Measurements from ENCODE around the gene DDX6. TPM values are rescaled to one million over a fixed set of nuclear protein-coding genes. Genes with fewer than 3 reads are reported as not detected.
A peak's percentile ranks its signal among the peaks of the same experiment; 100 is the strongest.
"Not testable (repeated sequence)": the region's sequence is repeated elsewhere in the genome, so short reads cannot be mapped to it uniquely, and the experiment has no call there.

Gene DDX6
- total RNA-seq, 2 donors from 2014 or later, result 104 to 117 TPM

DNA sequence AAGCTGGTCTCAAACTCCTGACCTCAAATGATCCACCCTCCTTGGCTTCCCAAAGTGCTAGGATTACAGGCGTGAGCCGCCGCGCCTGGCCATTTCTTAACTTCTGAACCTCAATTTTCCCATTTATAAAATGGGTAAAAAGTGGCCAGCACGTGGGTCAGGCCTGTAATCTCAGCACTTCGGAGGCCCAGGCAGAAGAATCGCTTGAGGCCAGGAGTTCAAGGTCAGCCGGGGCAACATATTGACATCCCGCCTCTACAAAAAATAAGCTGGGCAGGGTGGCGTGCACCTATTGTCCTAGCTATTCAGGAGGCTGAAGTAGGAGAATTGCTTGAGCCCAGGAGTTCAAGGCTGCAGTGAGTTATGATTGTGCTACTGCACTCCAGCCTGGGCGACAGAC lies 6.5 kb upstream of the DDX6 start:
- intact Hi-C loops (cut with DNase I), result no loop called here

GRCh38 chr11:118792570-118793124 lies 1.7 kb upstream of the DDX6 start:
- peak; percentile 82 for DNase-seq (ENCODE audit: low spot score)
- intact Hi-C loops (cut with DNase I), result no loop called here

More for the DNA sequence above, 6.5 kb upstream of the DDX6 start:
- no peak for DNase-seq (ENCODE audit: low spot score)

DNA sequence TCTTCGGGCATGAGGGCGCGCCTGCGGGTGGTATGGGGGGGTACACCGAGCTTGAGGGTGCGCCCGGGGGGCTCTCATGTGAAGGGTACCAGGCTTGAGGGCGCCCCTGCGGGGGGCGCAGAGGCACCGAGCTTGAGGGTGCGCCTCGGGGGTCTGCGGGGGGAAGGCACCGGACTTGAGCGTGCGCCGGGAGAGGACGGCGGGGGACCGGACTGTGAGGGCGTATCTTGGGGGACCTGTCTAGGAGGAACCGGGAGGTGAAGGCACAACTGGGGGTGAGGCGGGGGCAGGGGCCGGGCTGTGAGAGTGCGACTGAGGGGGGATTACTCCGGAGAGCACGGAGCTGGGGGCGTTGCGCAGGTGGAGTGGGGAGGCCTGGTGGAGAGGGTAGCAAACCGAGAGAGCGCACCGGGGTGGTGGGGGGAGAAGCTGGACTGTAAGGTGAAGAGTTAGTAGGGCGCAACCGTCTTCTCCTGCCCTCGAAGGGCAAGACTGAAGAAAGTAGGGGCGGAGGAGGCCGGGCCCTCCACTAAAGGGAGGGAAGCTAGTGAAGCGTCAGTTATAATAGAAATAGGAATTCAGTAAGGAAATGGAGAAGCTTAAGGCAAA lies 1.1 kb upstream of the DDX6 start:
- DNase-seq (ENCODE audit: low spot score), result no peak
- intact Hi-C loops (cut with DNase I), result no loop called here

DNA sequence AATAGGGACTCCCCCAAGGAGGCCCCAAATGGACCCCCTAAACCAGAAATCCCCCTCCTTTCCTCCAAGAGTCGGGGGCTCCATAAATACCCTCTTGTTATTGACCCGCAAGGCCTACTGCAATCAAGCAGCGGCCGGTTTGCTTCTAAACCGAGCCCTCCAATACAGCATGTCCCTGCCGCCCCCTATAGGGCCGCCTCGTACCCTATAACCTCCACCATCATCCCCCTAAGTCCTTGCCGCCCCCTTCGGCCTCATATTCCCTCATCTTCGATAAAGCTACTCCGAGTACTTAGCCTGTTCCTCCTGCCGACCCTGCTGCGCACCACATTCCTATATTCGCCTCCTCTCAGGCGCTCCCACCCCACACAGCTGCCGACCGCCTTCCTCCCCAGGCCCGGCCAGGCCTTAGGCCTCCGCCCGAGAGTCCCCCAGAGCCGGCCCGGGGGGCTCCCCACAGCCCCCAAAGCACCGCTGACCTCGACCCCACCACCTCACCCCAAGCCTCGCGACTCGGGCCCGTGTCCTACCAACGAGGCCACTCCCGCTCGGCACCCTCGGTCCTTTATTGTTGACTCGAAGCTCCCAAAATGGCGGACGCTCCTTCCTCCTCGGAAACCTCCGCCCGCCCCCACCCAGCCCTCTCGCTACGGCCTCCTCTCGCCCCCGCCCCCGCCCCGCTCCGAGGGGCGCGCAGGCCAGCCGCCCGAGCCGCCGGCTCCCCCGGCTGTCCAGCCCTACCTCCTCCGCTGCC lies 430 bp downstream of the DDX6 start:
- peak; percentile 89 for DNase-seq (ENCODE audit: low spot score)
- intact Hi-C loops (cut with DNase I), result no loop called here

GRCh38 chr11:118789501-118790356 lies 1.2 kb downstream of the DDX6 start:
- peak; percentile 67 for DNase-seq (ENCODE audit: low spot score)
- intact Hi-C loops (cut with DNase I), result no loop called here

DNA sequence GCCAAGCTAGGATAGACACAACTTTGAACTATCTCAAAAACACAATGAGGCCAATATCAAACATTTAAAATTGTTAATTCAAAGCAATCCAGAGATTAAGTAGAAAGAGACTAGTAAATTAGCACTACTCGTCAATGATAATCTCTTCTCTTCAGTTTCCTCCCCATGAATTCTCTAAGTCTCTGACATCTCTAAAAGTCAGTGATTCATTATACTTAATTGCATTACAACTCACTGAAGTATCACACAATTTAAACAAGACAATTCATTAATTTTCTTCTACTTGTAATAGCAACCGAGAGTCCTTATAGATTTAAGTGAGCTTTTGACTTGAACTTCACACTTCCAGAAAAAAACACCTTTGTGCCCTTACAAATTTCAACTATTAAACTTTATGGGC lies 4.3 kb downstream of the DDX6 start:
- DNase-seq (ENCODE audit: low spot score), result no peak
- intact Hi-C loops (cut with DNase I), result no loop called here

- intact Hi-C loops (cut with DNase I), result no loop called here
Measured at GRCh38 chr11:118785362-118785761, 5.6 kb downstream of the DDX6 start.

GRCh38 chr11:118783724-118784495 lies 7.1 kb downstream of the DDX6 start:
- intact Hi-C loops (cut with DNase I), result no loop called here
- no peak for DNase-seq (ENCODE audit: low spot score)

More at GRCh38 chr11:118785362-118785761, 5.6 kb downstream of the DDX6 start:
- no peak for DNase-seq (ENCODE audit: low spot score)

DNA sequence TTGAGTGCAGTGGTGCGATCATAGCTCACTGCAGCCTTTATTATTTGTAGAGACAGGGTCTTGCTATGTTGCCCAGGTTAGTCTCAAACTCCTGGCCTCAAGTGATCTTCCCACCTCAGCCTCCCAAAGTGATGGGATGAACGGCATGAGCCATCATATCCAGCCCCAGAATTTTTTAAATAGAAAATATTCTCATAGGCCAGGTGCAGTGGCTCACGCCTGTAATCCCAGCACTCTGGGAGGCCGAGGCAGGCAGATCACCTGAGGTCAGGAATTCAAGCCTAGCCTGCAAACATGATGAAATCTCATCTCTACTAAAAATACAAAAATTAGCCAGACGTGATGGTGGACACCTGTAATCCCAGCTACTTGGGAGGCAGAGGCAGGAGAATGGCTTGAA lies 7.6 kb downstream of the DDX6 start:
- DNase-seq (ENCODE audit: low spot score); intact Hi-C loops (cut with DNase I): not testable (repeated sequence)

DNA sequence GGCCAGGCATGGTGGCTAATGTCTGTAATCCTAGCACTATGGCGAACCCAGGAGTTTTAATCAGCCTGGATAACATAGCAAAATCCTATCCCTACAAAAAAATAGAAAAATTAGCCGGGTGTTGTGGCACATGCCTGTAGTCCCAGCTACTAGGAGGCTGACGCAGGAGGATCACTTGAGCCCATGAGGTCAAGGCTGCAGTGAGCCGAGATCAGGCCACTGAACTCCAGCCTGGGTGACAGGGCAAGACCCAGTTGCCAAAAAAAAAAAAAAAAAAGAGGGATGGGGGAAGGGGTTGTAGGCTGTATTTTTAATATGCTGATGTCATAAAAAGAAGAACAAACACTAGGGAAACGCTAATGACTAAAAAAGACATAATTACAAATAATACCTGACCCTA lies 12.1 kb downstream of the DDX6 start:
- no peak for DNase-seq (ENCODE audit: low spot score)
- intact Hi-C loops (cut with DNase I), result no loop called here

DNA sequence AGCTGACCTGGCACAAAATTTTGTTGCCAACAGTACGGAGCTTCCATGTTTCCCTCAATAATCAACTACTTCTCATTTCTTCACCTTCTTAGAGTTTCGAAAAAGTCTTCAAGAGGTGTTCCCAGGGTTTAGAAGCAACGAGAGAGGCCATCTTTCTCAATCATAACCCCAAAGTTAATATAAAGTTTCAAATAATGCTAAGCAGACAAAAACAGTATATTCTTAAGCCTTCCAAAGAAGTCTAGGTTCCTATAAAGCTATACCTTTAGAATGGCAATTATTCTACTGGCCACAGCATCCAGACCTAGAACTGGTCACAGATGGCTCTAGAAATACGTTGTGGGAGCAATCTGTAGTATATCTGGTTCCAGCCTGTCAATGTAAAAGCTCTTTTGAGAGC lies 16.9 kb downstream of the DDX6 start:
- intact Hi-C loops (cut with DNase I), result no loop called here
- no peak for DNase-seq (ENCODE audit: low spot score)

DNA sequence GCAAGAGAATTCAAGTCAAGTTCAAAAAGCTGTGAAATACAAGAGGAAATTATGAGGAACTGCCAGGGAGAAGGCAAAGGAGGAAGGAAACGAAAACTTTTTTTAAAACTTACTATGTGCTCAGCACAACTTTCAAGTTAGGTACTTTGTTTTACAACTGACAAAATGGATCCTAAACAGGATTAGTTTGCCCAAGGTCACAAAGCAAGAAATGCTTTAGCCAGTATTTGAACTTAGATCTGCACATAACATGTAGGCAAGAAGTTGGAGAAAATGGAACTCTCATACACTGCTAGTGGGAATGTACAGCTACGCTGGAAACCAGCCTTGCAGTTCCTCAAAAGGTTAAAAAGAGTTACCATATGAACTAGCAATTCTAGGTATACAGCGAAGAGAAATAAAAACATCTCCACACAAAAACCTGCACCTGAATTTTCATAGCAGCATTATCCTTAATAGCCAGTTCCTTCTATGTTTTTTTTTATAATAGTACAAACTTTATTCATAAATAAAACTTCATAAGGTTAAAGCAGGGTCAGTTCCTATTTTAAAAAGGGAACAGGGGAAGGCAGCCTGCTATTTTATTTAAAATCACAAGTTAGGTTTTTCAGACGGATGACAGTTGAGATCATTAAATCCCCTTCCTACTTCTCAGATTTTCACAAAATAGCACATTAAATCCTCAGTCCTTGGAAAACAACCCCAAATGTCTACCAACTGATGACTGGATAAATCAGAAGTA lies 19.2 kb downstream of the DDX6 start:
- intact Hi-C loops (cut with DNase I), result no loop called here
- DNase-seq (ENCODE audit: low spot score), result no peak

DNA sequence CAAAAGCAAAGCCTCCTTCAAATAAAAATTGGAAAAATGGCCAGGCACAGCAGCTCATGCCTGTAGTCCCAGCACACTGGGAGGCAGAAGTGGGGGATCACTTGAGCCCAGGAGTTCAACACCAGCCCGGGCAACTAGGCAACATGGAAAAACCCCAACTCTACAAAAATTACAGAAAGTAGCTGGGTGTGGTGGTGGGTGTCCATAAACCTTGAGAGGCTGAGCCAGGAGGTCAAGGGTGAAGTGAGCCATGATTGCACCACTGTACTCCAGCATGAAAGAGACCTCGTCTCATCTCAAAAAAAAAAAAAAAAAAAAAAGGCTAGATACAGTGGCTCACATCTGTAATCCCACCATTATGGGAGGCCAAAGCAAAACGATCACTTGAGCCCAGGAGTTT lies 22.3 kb downstream of the DDX6 start:
- intact Hi-C loops (cut with DNase I), result no loop called here
- DNase-seq (ENCODE audit: low spot score), result no peak

DNA sequence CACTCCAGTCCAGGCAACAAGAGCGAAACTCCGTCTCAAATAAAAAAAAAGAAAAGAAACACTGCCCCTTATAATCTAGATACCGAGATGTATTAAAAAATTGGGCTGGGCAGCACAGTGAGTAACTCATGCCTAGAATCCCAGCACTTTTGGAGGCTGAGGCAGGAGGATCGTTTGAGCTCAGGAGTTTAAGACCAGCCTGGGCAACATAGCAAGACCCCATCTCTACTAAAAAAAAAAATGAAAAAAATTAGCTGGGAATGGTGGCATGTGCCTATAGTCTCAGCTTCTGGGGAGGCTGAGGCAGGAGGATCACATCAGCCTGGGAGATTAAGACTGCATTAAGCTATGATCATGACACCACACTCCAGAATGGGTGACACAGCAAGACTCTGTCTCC lies 24.9 kb downstream of the DDX6 start:
- intact Hi-C loops (cut with DNase I), result no loop called here
- DNase-seq (ENCODE audit: low spot score), result no peak

GRCh38 chr11:118765095-118765691 lies 25.8 kb downstream of the DDX6 start:
- intact Hi-C loops (cut with DNase I), result not testable (repeated sequence)

DNA sequence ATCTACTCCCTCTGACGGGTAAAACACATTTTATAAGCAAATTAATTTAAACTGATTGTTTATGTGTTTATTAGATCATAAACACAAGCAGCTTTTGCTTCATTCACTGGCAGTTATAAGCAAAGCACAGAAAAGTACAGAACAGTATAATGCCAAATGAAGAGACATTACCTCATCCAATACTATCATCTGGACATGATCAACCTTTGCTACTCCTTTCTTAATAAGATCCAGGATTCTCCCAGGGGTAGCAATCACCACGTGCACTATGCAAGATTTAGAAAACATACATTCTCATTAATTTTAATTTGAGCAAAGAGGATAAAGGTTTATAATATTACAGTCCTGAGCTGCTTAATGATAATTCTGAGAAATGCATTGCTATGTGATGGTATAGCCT lies 27.9 kb downstream of the DDX6 start:
- intact Hi-C loops (cut with DNase I), result no loop called here
- DNase-seq (ENCODE audit: low spot score), result no peak

More at GRCh38 chr11:118765095-118765691, 25.8 kb downstream of the DDX6 start:
- DNase-seq (ENCODE audit: low spot score), result not testable (repeated sequence)

GRCh38 chr11:118761981-118762380 lies 29.0 kb downstream of the DDX6 start:
- intact Hi-C loops (cut with DNase I); DNase-seq (ENCODE audit: low spot score): not testable (repeated sequence)

DNA sequence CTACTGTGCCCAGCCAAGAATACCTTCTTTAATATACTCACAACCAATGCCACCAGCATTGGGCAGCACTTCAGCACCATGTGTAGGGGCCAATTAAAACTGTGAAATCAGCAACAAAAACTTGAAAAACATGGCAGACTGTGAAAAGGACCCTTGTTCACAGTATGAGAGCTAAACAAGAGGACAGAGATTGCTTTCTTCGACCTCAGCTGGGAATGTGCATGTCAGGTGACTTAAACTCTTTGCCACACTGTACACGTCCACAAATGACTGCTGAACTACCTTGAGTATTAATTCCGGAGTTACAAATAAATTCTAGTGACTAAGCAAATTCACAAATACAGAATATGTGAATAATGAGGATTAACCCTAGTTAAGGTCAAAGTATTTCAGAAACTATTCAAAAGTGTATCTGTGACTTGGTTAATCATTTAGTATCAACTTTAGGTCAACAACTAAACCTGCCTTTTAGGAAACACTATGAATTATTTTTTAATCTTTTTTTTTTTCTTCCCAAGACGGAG lies 33.0 kb downstream of the DDX6 start:
- no peak for DNase-seq (ENCODE audit: low spot score)
- intact Hi-C loops (cut with DNase I), result no loop called here

Data from posterior vena cava (tissue), 2 donors.